HepG2 (cell line): ENCODE data around the gene SLC6A9. TPM values are rescaled to one million over a fixed set of nuclear protein-coding genes. Genes with fewer than 3 reads are reported as not detected.

Source experiments
- ATAC-seq: fragments of 200-7000 bp; cut with Tn5 transposase; 3 replicates; pipeline ENCODE4 v1.9.1; 2020; ENCODE audit warnings: mild to moderate bottlenecking, moderate library complexity
- BruUV-seq: library from RNA; stranded (reverse); fragments of 400-500 nt; replicated peaks from 2 replicates; lab custom pipeline; 2021; lab: Mats Ljungman, UMichigan
- CTCF ChIA-PET: fragments of 300-600 bp; formaldehyde crosslinking; extraction: SDS; loops from one replicate; lab custom pipeline; 2021; ENCODE audit warnings: low total read pairs, inconsistent platforms, low intra/inter-chr PET ratio; lab: Yijun Ruan, JAX
- POLR2A ChIA-PET: fragments of 350-600 bp; sonication (Branson Sonifier 250); formaldehyde crosslinking; loops from one replicate; lab custom pipeline; 2020; ENCODE audit warnings: antibody characterized with exemption, inconsistent platforms; lab: Yijun Ruan, JAX
- DNase-seq: peaks from one replicate; pipeline ENCODE4 v3.0.0-alpha.2; 2015; ENCODE audit warnings: low spot score
- FAIRE-seq: peaks from 3 replicates; lab custom pipeline; 2011; peaks lifted over from hg19 to GRCh38; lab: Jason Lieb, UNC
- H2AFZ ChIP-seq: one replicate; pipeline ENCODE4 v1.6.1; 2011; ENCODE audit warnings: low read length, inconsistent platforms
- H3K27ac ChIP-seq: fragments of 300-600 bp; 3 replicates; pipeline ENCODE4 v1.8.0; 2011; ENCODE audit warnings: mixed run types, mild to moderate bottlenecking, mixed read lengths, low read length, inconsistent platforms; ENCODE audit not compliant: insufficient read depth; ENCODE audit errors: extremely low read length
- H3K27me3 ChIP-seq, 2 experiments: fragments of 200-600 bp in 1 of 2; 2 replicates in 1 of 2; 3 replicates in 1 of 2; pipeline versions ENCODE4 v1.6.0 to v1.8.0; 2011; ENCODE audit warnings: low read length in 2 of 2, mild to moderate bottlenecking in 2 of 2, moderate library complexity in 2 of 2, inconsistent platforms in 1 of 2; ENCODE audit not compliant: insufficient read depth in 2 of 2, control insufficient read depth in 1 of 2
- H3K36me3 ChIP-seq, 2 experiments: fragments of 200-600 bp in 1 of 2; replicated peaks in 1 of 2; 2 replicates in 1 of 2; 3 replicates in 1 of 2; pipeline versions ENCODE4 v1.5.1 to v1.8.0; 2011; ENCODE audit warnings: low read length in 2 of 2, inconsistent platforms in 1 of 2; ENCODE audit not compliant: insufficient read depth in 2 of 2, control insufficient read depth in 1 of 2
- H3K4me1 ChIP-seq: 2 replicates; pipeline ENCODE4 v1.5.1; 2012; ENCODE audit warnings: low read length, inconsistent platforms; ENCODE audit not compliant: insufficient read depth
- H3K4me2 ChIP-seq: 2 replicates; pipeline ENCODE4 v1.6.0; 2011; ENCODE audit warnings: low read depth, low read length, inconsistent platforms
- H3K4me3 ChIP-seq, 3 experiments: fragments of 200-600 bp in 1 of 3; sonication (generic), shearing (Covaris generic) in 1 of 3; replicated peaks in 1 of 3; 2 replicates each; pipeline ENCODE4 v1.5.1; 2011 to 2016; ENCODE audit warnings: low read length in 3 of 3, inconsistent platforms in 2 of 3, low read depth in 2 of 3, mild to moderate bottlenecking in 2 of 3, control low read depth in 1 of 3, mixed read lengths in 1 of 3; ENCODE audit not compliant: insufficient read depth in 1 of 3
- H3K79me2 ChIP-seq: one replicate; pipeline ENCODE4 v1.6.1; 2011; ENCODE audit warnings: low read length, inconsistent platforms; ENCODE audit not compliant: insufficient read depth
- H3K9ac ChIP-seq: 2 replicates; pipeline ENCODE4 v1.6.0; 2011; ENCODE audit warnings: mild to moderate bottlenecking, low read depth, low read length, inconsistent platforms; ENCODE audit not compliant: insufficient read depth
- H3K9me3 ChIP-seq: 2 replicates; pipeline ENCODE4 v1.5.1; 2012; ENCODE audit warnings: mild to moderate bottlenecking, low read length
- H4K20me1 ChIP-seq: 2 replicates; pipeline ENCODE4 v1.6.0; 2011; ENCODE audit warnings: inconsistent platforms, mild to moderate bottlenecking, low read length, moderate library complexity; ENCODE audit not compliant: insufficient read depth
- ATAD3A ChIP-seq: sonication (generic); formaldehyde crosslinking; IDR thresholded peaks from 2 replicates; pipeline ENCODE4 v1.4.0; 2020; ENCODE audit warnings: missing genetic modification reagents
- FOXA1 ChIP-seq, 2 experiments: fragments of 450-650 bp in 1 of 2; sonication (generic) in 1 of 2; formaldehyde crosslinking in 1 of 2; IDR thresholded peaks; 2 replicates each; pipeline versions ENCODE4 v1.4.0 to v1.6.1; 2016 to 2020; ENCODE audit warnings: missing genetic modification reagents in 1 of 2
- FOXA3 ChIP-seq: IDR thresholded peaks from 2 replicates; pipeline ENCODE4 v1.6.1; 2016; ENCODE audit warnings: missing genetic modification reagents, missing compliant biosample characterization
- MAFF ChIP-seq: IDR thresholded peaks from 2 replicates; pipeline ENCODE4 v1.6.1; 2011; ENCODE audit warnings: low read depth, low read length, improper control_type of control experiment
- PCBP2 ChIP-seq: fragments of 200-400 bp; formaldehyde crosslinking; optimal IDR thresholded peaks from 2 replicates; pipeline ENCODE3; 2018; ENCODE audit warnings: low read length, low read depth; ENCODE audit not compliant: poor library complexity, severe bottlenecking
- POLR2AphosphoS2 ChIP-seq: IDR thresholded peaks from 2 replicates; pipeline ENCODE4 v1.6.1; 2011; ENCODE audit warnings: low read depth, low read length, improper control_type of control experiment
- TARDBP ChIP-seq: sonication (generic); formaldehyde crosslinking; IDR thresholded peaks from 2 replicates; pipeline ENCODE4 v1.8.0; 2022; ENCODE audit warnings: mild to moderate bottlenecking, missing genetic modification reagents
- TEAD3 ChIP-seq: optimal IDR thresholded peaks from 2 replicates; pipeline ENCODE3; 2016; ENCODE audit warnings: borderline replicate concordance
- ZBTB42 ChIP-seq: sonication (generic); formaldehyde crosslinking; IDR thresholded peaks from 2 replicates; pipeline ENCODE4 v1.5.0; 2020; ENCODE audit warnings: mild to moderate bottlenecking, missing genetic modification reagents
- ZFP36 ChIP-seq: fragments of 150-350 bp; IDR thresholded peaks from 2 replicates; pipeline ENCODE4 v1.6.1; 2018; ENCODE audit warnings: borderline replicate concordance, low read length, low read depth; ENCODE audit not compliant: partially characterized antibody
- ZNF296 ChIP-seq: sonication (generic); formaldehyde crosslinking; conservative IDR thresholded peaks from 2 replicates; pipeline ENCODE4 v1.5.0; 2020; ENCODE audit warnings: mild to moderate bottlenecking, missing genetic modification reagents
- ZNF652 ChIP-seq: IDR thresholded peaks from 2 replicates; pipeline ENCODE4 v1.6.1; 2016; ENCODE audit warnings: low read depth, borderline replicate concordance
- whole genome bisulfite sequencing: methylation state at CpG from one replicate; pipeline ENCODE4 v1.1.6; 2017; ENCODE audit warnings: low lambda C conversion rate; 5-methylcytosine and 5-hydroxymethylcytosine counted together
- in situ Hi-C: cut with HindIII; loops from 2 replicates; pipeline ENCODE4 v1.10.0; 2017; ENCODE audit warnings: low pct_unique_long_range_greater_than_20kb; ENCODE audit not compliant: extremely low pct_ligation_motif_present
- intact Hi-C: fragments of 100-400 bp; cut with micrococcal nuclease; formaldehyde crosslinking; loops from one replicate; pipeline ENCODE4 v1.10.0; 2022; ENCODE audit not compliant: unreplicated experiment
- polyA plus RNA-seq, 8 experiments: library from polyadenylated mRNA; depleted of rRNA in 3 of 8; stranded (reverse) in 7 of 8; unstranded in 1 of 8; fragments of >200 nt; fragmentation: Illumina TruSeq in 4 of 8; extraction: Trizol in 4 of 8; gene quantifications; 2 replicates each; pipeline versions ENCODE4 v1.2.1 to v1.2.3, GENCODE V29; 2011 to 2016; ENCODE audit warnings: low read depth in 4 of 8, missing spikeins in 1 of 8, mixed read lengths in 1 of 8; ENCODE audit not compliant: insufficient read depth in 1 of 8
- total RNA-seq, 5 experiments: library from RNA; depleted of rRNA; stranded (reverse); fragments of >200 nt; fragmentation: Illumina TruSeq; extraction: Trizol; gene quantifications; 2 replicates each; pipeline ENCODE4 v1.2.3, GENCODE V29; 2016; ENCODE audit warnings: low read depth in 1 of 5
- TF ChIP-seq, protein P1 (sequence below): sonication (generic); formaldehyde crosslinking; IDR thresholded peaks from 2 replicates; pipeline ENCODE4 v1.5.0; 2020; ENCODE audit warnings: missing genetic modification reagents, mild to moderate bottlenecking, borderline replicate concordance
- TF ChIP-seq, protein P2 (sequence below): sonication (generic); formaldehyde crosslinking; IDR thresholded peaks from 2 replicates; pipeline ENCODE4 v1.8.1; 2023; ENCODE audit warnings: missing genetic modification reagents, mild to moderate bottlenecking, borderline replicate concordance
- TF ChIP-seq, protein P3 (sequence below): sonication (generic); formaldehyde crosslinking; IDR thresholded peaks from 2 replicates; pipeline ENCODE4 v1.4.0; 2020; ENCODE audit warnings: mild to moderate bottlenecking, missing genetic modification reagents
- TF ChIP-seq, protein P4 (sequence below): sonication (generic); formaldehyde crosslinking; IDR thresholded peaks from 2 replicates; pipeline ENCODE4 v1.4.0; 2020; ENCODE audit warnings: missing genetic modification reagents, borderline replicate concordance

The SLC6A9 gene
- total and polyA plus RNA-seq, 2 of the 13 experiments (the other 11 are each of a cell fraction or from before 2014, with no cell fraction given), result 8.5 to 9.9 TPM

DNA sequence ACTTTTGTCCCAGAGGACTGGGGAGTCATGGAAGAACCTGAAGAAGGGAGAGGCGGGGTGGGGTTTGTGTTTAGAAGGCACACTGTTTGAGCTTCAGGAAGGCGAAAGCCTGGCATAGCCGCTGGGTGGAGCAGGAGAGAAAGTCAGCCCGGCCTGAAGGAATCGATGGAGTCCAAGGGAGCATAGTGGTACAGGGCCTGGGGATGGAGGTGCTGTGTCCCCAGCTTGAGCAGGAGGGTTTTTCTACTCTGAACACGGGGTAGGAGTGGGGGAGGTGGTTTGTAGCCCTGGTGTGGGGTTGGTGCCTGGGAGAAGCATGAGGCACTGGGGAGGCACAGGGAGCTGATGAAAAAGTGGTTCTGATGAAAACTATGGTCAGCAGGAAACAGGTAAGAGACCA lies 44.5 kb downstream of the SLC6A9 start (continued):
- no peak for TF ChIP-seq ZNF296 (CRISPR knock-in tag)
- no peak for TF ChIP-seq MAFF
- 0 out of 2 replicates have a peak, but pooled peaks have one; percentile 34 for TF ChIP-seq TARDBP (CRISPR knock-in tag)
- TF ChIP-seq, all 625 proteins: peak for 13

DNA sequence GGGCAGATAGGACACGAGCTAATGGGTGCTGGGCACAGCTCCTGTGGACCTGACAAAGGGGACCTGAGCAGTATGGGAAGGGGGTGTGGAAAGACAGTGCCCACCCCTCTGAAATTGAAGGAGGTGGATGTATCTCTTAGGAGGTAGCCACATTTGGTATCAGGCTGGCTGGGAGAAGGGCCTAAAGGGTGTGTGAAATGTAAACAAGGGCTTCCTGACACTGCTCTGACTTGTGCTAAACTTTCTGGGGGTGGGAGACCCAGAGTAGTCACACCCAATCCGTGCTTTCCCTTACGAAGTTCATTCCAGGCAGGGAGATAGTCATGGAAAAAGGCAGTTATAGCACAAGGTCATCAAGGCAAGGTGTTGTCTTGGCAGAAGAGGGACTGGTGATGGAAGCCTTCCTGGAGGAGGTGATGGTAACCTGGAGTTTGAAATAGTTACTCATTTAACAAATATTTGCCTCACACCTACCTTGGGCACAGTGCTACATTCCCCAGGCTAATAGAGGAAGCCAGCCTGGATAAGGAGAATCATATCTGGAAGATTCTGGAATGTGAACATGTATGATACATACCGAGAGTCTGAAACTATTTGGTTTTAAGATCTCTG lies 45.2 kb downstream of the SLC6A9 start:
- Histone ChIP-seq H3K27me3 (no peaks in the 10 kb centered on the region), H3K4me2 (no peak overlapping the region), H3K4me3 (no peak overlapping the region), H3K36me3 (peaks cover 17 to 35% of the 10 kb centered on the region in 2 experiments; a peak in 4 of 5 replicates), H3K9ac (no peak overlapping the region), H4K20me1 (no peaks in the 10 kb centered on the region), H2AFZ (no peak overlapping the region), H3K9me3 (no peaks in the 10 kb centered on the region), H3K27ac (peak overlapping the region; percentile 62), H3K4me1 (peaks cover 67% of the 10 kb centered on the region), H3K79me2 (peaks cover 16% of the 10 kb centered on the region)
- CTCF ChIA-PET, result no interaction called here
- POLR2A ChIA-PET, result interaction anchor here (2.3 to 4.3 kb wide), 3 partner anchors 8 to 39 kb away, joined by 8 to 32 read pairs (median 20); partner anchors contain the start of genes ATP6V0B, B4GALT2 and IPO13
- ATAC-seq, result no peak
- BruUV-seq, result no TSS peak
- 76% methylated on average over 4 of the region's 4 CpGs for WGBS
- DNase-seq, result no peak
- in situ Hi-C loops, result no loop called here
- FAIRE-seq, result no peak
- intact Hi-C loops, result no loop called here
- TF ChIP-seq MAFF, result no peak
- no peak for TF ChIP-seq ZBTB42 (CRISPR knock-in tag)
- TF ChIP-seq, protein P1, sequence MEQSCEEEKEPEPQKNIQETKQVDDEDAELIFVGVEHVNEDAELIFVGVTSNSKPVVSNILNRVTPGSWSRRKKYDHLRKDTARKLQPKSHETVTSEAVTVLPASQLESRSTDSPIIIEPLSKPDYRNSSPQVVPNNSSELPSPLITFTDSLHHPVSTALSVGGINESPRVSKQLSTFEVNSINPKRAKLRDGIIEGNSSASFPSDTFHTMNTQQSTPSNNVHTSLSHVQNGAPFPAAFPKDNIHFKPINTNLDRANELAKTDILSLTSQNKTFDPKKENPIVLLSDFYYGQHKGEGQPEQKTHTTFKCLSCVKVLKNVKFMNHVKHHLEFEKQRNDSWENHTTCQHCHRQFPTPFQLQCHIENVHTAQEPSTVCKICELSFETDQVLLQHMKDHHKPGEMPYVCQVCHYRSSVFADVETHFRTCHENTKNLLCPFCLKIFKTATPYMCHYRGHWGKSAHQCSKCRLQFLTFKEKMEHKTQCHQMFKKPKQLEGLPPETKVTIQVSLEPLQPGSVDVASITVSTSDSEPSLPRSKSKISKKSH (CRISPR knock-in tag), result no peak
- peak; percentile 90 for TF ChIP-seq ZFP36
- TF ChIP-seq, protein P2, sequence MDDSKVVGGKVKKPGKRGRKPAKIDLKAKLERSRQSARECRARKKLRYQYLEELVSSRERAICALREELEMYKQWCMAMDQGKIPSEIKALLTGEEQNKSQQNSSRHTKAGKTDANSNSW (CRISPR knock-in tag), result no peak
- TF ChIP-seq TEAD3 (CRISPR knock-in tag), result no peak
- TF ChIP-seq, protein P3, sequence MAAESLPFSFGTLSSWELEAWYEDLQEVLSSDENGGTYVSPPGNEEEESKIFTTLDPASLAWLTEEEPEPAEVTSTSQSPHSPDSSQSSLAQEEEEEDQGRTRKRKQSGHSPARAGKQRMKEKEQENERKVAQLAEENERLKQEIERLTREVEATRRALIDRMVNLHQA, result no peak
- peak; percentile 44; the same call in 1 of the 2 replicates for TF ChIP-seq FOXA3 (CRISPR knock-in tag)
- no peak for TF ChIP-seq POLR2AphosphoS2
- no peak for TF ChIP-seq PCBP2
- TF ChIP-seq, protein P4, sequence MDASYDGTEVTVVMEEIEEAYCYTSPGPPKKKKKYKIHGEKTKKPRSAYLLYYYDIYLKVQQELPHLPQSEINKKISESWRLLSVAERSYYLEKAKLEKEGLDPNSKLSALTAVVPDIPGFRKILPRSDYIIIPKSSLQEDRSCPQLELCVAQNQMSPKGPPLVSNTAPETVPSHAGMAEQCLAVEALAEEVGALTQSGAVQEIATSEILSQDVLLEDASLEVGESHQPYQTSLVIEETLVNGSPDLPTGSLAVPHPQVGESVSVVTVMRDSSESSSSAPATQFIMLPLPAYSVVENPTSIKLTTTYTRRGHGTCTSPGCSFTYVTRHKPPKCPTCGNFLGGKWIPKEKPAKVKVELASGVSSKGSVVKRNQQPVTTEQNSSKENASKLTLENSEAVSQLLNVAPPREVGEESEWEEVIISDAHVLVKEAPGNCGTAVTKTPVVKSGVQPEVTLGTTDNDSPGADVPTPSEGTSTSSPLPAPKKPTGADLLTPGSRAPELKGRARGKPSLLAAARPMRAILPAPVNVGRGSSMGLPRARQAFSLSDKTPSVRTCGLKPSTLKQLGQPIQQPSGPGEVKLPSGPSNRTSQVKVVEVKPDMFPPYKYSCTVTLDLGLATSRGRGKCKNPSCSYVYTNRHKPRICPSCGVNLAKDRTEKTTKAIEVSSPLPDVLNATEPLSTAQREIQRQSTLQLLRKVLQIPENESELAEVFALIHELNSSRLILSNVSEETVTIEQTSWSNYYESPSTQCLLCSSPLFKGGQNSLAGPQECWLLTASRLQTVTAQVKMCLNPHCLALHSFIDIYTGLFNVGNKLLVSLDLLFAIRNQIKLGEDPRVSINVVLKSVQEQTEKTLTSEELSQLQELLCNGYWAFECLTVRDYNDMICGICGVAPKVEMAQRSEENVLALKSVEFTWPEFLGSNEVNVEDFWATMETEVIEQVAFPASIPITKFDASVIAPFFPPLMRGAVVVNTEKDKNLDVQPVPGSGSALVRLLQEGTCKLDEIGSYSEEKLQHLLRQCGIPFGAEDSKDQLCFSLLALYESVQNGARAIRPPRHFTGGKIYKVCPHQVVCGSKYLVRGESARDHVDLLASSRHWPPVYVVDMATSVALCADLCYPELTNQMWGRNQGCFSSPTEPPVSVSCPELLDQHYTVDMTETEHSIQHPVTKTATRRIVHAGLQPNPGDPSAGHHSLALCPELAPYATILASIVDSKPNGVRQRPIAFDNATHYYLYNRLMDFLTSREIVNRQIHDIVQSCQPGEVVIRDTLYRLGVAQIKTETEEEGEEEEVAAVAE (CRISPR knock-in tag), result no peak
- TF ChIP-seq FOXA1 (IDR thresholded peaks at IDR 0.05), result no peak
- TF ChIP-seq FOXA1 (CRISPR knock-in tag; IDR thresholded peaks at IDR 0.05), result peak; percentile 34; the same call in 1 of the 2 replicates
- TF ChIP-seq ATAD3A (CRISPR knock-in tag), result no peak
- peak; percentile 53; the same call in 1 of the 2 replicates for TF ChIP-seq ZNF652 (CRISPR knock-in tag)
